ENCODE measurements around the gene RCL1. TPM values are rescaled to one million over a fixed set of nuclear protein-coding genes. Genes with fewer than 3 reads are reported as not detected.
A peak's percentile ranks its signal among the peaks of the same experiment; 100 is the strongest.

RCL1 gene
- total RNA-seq, 1 experiment from 2014 or later: 21.5 TPM

DNA sequence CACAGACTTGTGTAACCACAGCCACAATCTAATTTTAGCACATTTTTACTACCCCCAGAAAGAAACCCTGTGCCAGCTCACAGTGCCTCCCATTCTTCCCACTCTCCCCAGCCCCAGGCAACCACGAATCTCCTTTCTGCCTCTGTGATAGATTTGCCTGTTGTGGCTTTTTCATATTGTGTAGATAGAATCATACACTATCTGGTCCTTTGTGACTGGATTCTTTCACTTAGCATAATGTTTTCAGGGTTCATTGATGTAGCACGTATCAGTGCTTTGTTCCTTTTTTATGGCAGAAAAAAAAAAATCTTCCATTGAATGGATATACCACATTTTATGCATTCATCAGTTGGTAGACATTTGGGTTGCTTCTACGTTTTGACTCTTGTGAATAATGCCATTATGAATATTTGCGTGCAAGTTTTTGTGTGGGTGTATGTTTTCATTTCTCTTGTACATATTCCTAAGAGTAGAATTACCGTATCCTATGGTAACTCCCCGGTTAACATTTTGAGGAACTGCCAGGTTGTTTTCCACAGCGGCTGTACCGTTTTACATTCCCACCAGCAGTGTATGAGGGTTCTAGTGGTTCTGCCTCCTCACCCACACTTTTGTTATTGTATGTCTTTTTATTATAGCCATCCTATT, 64.5 kb downstream of the RCL1 start:
- in situ Hi-C loops (cut with HindIII; ENCODE audit: low pct_unique_long_range_greater_than_20kb, low sequenced_read_pairs): no loop called here
- peak; percentile 88 for DNase-seq (ENCODE audit: low read depth, low spot score)

GRCh38 chr9:4859035-4859434, 66.3 kb downstream of the RCL1 start:
- DNase-seq (ENCODE audit: low read depth, low spot score): no peak
- in situ Hi-C loops (cut with HindIII; ENCODE audit: low pct_unique_long_range_greater_than_20kb, low sequenced_read_pairs): no loop called here

DNA sequence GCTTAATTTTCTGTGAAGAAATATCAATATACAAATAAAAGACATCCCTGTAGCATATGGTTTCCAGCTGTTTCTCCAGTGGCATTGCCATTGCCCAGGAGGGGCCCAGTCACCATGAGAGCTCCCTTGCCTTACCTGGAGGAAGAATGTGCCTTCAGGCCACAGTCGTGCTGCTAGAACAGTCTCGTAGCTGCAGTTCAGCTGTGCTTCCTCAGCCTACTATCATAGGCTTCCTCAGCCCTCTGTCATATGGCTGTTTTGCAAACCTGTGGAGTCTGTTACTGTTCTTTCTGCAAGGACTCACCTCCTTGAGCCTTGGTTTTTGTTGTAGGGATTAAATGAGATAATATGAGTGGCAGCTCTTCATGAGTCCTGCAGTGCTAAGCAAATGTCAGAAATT, 67.6 kb downstream of the RCL1 start:
- in situ Hi-C loops (cut with HindIII; ENCODE audit: low pct_unique_long_range_greater_than_20kb, low sequenced_read_pairs): no loop called here
- no peak for DNase-seq (ENCODE audit: low read depth, low spot score)

GRCh38 chr9:4861145-4861544, 68.4 kb downstream of the RCL1 start:
- no peak for DNase-seq (ENCODE audit: low read depth, low spot score)
- in situ Hi-C loops (cut with HindIII; ENCODE audit: low pct_unique_long_range_greater_than_20kb, low sequenced_read_pairs): no loop called here

GRCh38 chr9:4861736-4862451, 69.2 kb downstream of the RCL1 start:
- in situ Hi-C loops (cut with HindIII; ENCODE audit: low pct_unique_long_range_greater_than_20kb, low sequenced_read_pairs): no loop called here
- DNase-seq (ENCODE audit: low read depth, low spot score): no peak

DNA sequence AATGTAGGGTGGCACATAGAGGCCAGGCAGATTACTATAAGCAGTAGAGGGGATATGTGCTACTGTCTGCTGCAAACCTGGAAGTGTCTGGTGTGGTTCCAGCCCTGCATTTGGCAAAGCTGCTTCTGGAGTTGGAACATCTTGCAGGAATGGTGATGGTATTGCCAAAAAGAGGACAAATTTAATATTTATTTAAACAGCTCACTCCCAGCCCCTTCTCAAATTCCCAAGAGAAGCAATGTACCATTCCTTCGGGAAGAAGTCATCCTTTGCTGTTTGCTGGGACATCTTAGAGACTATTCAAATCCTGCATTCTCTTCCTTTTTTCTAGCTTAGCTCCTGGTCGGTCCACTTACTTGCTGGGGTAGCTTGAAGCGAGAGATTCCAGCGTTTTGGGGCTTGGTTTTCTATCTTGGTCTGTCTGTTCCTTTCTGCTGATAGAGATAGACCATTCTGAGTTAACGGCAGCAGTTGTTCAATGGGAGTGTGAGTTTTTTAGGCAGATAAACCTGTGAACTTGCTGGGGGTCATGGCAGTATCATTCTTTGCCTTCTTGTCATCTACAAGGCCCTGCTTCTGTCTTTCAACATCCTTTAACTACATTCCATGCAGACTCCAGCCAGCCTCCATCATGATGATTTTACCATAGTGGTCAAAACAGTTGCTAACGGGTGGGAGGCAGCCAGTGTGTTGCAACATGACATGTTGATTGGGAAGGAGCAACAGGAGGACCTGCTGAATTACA, 69.9 kb downstream of the RCL1 start:
- no peak for DNase-seq (ENCODE audit: low read depth, low spot score)
- in situ Hi-C loops (cut with HindIII; ENCODE audit: low pct_unique_long_range_greater_than_20kb, low sequenced_read_pairs): no loop called here

GRCh38 chr9:4864234-4864661, 71.5 kb downstream of the RCL1 start:
- in situ Hi-C loops (cut with HindIII; ENCODE audit: low pct_unique_long_range_greater_than_20kb, low sequenced_read_pairs): no loop called here

GRCh38 chr9:4864698-4865097, 72.0 kb downstream of the RCL1 start:
- in situ Hi-C loops (cut with HindIII; ENCODE audit: low pct_unique_long_range_greater_than_20kb, low sequenced_read_pairs): no loop called here

More at GRCh38 chr9:4864234-4864661, 71.5 kb downstream of the RCL1 start:
- DNase-seq (ENCODE audit: low read depth, low spot score): no peak

GRCh38 chr9:4865681-4866080, 72.9 kb downstream of the RCL1 start:
- in situ Hi-C loops (cut with HindIII; ENCODE audit: low pct_unique_long_range_greater_than_20kb, low sequenced_read_pairs): no loop called here
- DNase-seq (ENCODE audit: low read depth, low spot score): no peak

More at GRCh38 chr9:4864698-4865097, 72.0 kb downstream of the RCL1 start:
- no peak for DNase-seq (ENCODE audit: low read depth, low spot score)

DNA sequence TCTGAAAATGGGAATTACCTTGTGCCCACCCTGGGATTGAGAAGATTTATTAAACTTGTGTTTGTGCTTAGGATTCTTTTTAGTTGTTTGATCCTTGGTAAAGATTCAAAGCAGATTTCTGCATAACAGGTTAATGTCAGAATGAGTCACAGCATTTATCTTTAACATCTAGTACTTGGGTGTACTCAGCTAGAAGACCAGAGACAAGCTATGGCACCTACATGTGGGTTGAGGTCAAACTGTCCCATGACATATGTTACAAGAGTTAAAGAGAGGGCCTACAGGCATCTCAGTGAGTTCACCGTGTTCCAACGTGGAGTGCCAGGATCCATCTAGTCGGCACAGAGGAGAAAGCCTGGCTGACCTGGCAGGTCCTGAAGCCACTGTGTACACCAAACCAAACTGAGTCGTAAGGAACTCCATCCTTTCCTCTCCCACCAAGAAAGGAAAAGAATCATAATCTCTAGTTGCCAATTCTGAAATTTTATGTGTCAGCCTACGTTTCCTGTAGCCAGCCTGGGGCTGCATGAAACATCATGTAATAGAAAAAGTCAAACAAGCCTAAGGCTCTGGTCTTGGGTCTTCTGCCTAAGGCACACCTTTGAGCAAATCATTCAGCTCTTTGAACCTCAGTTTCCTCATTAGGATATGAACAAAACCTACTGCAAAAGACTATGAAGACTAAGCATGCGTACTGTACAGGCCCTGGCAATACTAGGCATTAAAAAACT, 73.7 kb downstream of the RCL1 start:
- DNase-seq (ENCODE audit: low read depth, low spot score): no peak
- in situ Hi-C loops (cut with HindIII; ENCODE audit: low pct_unique_long_range_greater_than_20kb, low sequenced_read_pairs): no loop called here

DNA sequence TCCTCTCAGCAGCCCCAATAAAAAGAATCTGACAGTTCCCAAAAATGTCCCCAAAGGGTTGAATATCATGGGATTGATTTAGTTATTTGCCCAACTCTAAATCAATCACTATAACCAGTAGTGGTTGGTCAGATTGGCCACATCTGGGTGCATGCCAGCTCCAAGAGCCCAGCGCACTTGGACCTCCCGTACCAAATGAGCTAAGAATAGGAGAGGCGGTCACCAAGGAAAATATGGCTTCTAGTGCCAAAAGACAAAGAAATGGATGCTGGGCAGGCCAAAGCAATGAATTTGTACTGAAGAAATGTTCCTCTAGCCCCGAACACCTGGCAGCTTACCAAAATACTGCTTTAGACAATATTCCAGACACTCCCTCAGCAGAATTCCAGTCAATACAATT, 80.3 kb downstream of the RCL1 start:
- in situ Hi-C loops (cut with HindIII; ENCODE audit: low pct_unique_long_range_greater_than_20kb, low sequenced_read_pairs): no loop called here
- no peak for DNase-seq (ENCODE audit: low read depth, low spot score)

- DNase-seq (ENCODE audit: low read depth, low spot score): no peak
- in situ Hi-C loops (cut with HindIII; ENCODE audit: low pct_unique_long_range_greater_than_20kb, low sequenced_read_pairs): no loop called here
These were observed 82.8 kb downstream of the RCL1 start for GRCh38 chr9:4875559-4875958.

- DNase-seq (ENCODE audit: low read depth, low spot score): no peak
- in situ Hi-C loops (cut with HindIII; ENCODE audit: low pct_unique_long_range_greater_than_20kb, low sequenced_read_pairs): no loop called here
These were observed 86.4 kb downstream of the RCL1 start for GRCh38 chr9:4879115-4879558.

DNA sequence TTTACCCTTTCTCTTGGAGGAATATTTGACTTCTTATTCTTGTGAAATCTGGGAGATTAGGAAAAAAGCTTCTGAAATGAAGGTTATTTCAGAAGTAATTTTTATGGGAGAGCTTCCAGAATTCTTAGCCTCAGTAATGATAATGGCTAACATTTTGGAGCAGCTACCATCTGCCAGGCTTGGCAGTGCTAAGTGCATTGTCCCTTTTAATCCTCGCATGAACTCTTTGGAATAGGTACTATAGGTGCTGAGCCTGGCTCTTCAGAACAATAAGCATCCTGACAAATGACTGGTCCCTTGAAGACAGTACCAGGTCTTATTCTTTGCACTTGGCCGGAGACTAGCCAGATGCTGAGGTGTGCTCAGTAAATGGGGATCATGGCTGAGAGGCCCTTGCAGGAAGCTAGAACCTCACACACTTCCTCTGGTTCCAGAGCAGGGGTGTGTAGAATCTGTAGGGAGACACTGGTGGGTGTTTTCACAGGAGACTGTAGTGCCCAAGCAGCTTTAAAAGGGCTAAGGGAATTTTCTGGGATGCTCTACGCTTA, 90.7 kb downstream of the RCL1 start:
- no peak for DNase-seq (ENCODE audit: low read depth, low spot score)

GRCh38 chr9:4886698-4887097, 94.0 kb downstream of the RCL1 start:
- DNase-seq (ENCODE audit: low read depth, low spot score): no peak
- in situ Hi-C loops (cut with HindIII; ENCODE audit: low pct_unique_long_range_greater_than_20kb, low sequenced_read_pairs): no loop called here

More for the DNA sequence above, 90.7 kb downstream of the RCL1 start:
- in situ Hi-C loops (cut with HindIII; ENCODE audit: low pct_unique_long_range_greater_than_20kb, low sequenced_read_pairs): no loop called here

GRCh38 chr9:4887556-4887955, 94.8 kb downstream of the RCL1 start:
- in situ Hi-C loops (cut with HindIII; ENCODE audit: low pct_unique_long_range_greater_than_20kb, low sequenced_read_pairs): no loop called here
- DNase-seq (ENCODE audit: low read depth, low spot score): no peak

GRCh38 chr9:4890242-4890641, 97.5 kb downstream of the RCL1 start:
- in situ Hi-C loops (cut with HindIII; ENCODE audit: low pct_unique_long_range_greater_than_20kb, low sequenced_read_pairs): no loop called here
- no peak for DNase-seq (ENCODE audit: low read depth, low spot score)

DNA sequence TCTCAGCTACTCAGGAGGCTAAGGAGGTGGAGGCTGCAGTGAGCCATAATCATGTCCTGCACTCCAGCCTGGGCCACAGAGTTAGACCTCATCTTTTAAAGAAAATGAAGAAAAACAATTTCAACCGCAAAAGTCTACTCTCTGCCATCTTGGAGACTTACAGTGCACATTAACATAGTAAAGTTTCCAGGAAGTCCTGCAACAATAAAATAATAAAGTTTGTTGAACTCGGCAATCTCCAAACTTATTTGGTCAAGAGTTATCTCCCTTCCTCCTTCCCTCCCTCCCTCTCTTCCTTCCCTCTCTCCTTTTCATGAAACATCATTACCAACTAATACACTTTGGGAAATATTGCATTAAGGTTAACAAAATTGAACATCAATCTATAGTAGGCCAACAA, 98.2 kb downstream of the RCL1 start:
- DNase-seq (ENCODE audit: low read depth, low spot score): no peak
- in situ Hi-C loops (cut with HindIII; ENCODE audit: low pct_unique_long_range_greater_than_20kb, low sequenced_read_pairs): no loop called here
